ENCODE data around the gene ST7.
A peak's percentile ranks its signal among the peaks of the same experiment; 100 is the strongest.

ST7 gene

DNA sequence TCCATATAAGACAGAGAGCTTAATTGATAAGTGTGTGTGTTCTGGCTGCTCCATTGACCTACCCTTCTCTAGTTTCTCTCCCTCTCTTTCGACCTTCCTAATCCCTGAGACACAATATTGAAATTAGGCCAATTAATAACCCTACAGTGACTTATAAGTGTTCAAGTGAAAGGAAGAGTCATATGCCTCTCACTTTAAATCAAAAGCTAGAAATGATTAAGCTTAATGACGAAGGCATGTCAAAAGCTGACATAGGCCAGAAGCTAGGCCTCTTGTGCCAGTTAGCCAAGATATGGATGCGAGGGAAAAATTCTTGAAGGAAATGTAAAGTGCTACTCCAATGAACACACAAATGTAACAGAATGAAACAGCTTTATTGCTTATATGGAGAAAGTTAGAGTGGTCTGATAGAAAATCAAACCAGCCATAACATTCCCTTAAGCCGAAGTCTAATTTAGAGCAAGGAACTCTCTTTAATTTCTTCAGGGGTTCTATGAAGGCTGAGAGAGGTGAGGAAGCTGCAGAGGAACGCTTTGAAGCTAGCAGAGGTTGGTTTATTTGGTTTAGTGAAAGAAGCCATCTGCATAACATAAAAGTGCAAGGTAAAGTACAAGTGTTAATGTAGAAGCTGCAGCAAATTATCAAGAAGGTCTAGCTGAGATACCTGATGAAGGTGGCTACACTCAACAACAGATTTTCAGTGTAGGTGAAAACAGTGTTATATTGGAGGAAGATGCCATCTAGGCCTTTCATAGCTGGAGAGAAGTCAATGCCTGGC is 53.8 kb downstream of the ST7 start:
- peak; percentile 74 for FAIRE-seq
- DNase-seq (ENCODE audit: insufficient read length, low spot score): no peak

DNA sequence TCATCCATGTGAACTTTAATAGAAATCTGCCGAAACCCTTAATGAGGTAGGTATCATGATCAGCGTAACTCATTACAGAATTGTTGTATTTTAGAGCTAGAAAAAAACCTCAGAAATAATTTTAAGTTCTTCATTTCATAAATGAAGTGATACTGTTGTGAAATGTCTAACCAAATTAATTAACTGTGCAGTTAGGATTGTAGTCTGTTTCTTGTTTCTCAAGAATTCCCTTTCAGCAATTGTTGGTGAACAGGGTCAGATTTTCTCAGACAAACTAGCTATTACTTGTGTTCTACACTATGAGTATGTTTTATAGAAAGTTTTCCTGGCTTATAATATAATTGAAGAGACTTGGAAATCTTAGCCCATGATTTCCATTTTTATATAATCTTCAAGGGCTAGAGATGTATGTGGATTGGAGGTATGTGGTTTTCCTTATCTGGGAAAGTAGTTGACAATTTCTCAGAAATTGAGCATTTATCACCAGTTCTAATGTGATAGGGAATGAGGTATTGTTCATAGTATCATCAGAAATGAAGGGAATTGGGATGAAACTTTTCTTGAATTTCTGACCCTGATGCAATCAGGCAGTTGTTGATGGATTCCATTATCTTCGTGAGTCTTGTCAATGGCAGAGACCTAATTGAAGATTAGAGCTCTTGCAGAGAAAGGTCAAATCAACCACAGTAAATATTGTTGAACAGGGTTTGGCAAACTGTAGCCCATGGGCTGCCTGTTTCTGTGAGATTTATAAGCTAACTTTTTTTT is 55.0 kb downstream of the ST7 start:
- no peak for FAIRE-seq

DNA sequence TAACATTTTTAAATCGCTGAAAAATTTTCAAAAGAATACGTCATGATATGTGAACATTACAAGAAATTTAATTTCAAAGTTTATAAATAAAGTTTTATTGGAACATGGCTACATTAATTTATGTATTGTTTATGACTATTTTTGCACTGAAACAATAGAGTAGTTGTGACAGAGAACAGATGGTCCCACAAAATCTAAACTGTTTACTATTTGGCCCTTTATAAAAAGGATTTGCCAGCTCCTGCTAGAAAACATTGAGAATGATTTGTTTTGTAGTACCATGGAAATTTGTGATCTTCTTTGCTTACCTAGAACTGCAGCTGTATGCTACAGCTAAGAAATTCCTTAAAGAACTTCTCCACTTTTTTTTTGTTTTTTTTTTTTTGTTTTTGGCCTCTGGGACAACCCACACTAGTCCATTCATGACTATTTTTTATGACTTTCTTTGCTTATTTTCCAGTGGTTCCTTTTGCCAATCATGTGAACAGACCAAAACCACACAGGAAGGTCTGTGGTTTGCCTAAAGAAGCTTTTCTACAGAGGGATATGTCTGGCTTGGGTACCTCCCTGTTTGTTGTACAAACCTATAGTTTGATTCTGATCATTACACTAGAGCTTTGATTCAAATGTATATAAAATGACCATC is 55.7 kb downstream of the ST7 start:
- DNase-seq (ENCODE audit: insufficient read length, low spot score) (no peak), FAIRE-seq (peak; percentile 23)

More for the DNA sequence above, 55.0 kb downstream of the ST7 start:
- DNase-seq (ENCODE audit: insufficient read length, low spot score): no peak

DNA sequence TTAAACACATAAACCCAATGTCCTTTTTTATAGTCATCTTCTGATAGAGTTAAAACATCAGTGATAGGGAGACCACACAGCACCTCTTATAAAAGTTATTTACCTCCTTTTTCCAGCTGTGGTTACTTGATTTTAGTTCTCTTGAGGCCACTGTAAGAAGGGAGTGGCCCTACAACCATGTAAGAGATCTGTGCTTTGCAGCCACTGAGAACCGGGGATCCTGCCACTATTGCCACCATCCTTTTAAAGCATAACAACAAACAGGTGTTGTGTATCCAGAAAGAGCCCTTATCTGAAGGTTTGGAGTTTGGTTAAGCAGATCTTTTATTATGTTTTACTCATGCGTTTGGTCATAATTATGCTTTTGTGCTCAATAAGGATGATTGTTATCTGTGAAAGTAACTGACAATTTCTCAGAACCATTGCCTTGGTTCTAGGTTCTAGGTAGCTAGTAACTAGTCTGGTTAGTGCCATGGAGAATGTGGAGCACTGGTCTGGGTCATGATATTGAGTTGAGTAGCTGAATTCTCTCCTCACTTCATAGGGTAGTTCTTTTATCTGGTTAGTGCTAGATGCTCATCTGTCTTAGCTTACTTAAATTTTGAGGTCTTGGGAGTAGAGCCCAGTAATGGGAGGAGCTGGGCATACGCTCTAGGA is 56.5 kb downstream of the ST7 start:
- no peak for DNase-seq (ENCODE audit: insufficient read length, low spot score)
- FAIRE-seq: no peak

DNA sequence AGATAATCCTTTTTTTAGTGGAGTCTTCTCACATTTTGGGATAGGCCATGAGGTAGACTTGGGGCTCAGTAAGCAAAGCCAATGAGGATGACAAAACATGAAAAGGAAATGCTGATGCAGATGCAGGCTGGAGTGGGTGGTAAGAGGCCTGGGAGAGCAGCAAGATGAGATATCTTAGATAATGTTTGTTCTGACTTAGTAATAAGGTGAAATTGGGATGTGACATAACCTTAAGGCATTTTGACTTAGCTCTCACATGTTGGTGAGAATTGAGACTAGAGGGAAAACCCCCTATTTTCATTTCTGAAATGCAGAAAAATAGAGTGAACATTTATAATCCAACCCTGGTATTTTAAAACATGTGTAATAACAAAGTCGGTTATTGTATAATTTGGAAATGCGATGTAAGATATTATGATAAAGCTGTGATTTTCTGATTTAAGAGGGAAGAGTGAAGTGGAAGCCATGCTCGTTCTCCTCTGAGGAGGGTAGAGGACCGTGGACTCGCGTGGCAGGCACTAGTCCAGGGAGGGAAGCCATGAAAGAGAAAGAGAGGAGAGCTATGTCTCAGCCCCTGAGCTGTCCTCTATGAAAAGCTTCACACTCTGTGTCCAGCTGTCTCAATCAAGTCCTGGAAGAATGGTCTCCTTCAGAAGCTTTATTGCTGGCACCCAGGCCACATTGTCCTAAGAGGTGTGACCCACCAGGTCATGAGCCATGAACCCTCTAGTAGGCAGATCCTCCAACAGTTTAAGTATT is 57.3 kb downstream of the ST7 start:
- DNase-seq (ENCODE audit: insufficient read length, low spot score): no peak
- peak; percentile 75 for FAIRE-seq

DNA sequence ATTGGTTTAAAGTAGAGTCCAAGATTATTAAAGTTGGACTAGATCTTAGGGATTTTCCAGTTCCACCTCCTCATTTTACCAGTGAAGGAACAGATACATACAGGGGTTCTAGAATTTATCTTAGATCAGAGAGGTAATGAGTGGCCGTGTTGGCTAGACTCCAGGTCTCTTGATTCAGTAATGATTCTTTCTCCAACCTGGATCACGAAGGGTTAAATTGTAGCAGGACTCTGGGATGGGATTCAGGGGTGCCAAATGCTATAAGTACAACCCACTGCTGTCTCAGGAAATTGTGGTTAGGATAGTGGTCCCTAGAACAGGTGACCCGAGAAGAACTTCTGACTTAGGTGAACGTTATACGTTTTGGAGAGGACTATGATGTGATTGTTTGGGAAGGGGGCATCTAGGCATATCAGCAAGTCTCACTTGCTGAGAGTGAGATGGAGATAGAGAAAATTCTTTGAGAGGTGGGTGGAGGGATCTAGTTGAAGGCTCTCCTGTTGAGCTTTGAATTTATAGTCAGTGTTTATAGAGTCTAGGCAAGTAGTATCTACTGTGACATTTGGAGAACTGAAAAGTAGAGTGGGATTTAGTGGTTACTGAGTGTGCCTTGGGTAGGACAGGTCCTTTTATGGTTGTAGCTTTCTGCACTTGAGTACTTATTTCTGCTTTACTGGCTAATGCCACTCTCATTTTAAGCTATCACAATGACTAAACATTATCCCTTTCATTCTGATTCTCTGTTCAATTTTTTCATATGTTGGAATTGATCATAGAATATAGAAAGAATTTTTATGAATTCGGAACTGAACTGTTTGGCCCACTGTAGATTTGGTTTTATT is 58.3 kb downstream of the ST7 start:
- DNase-seq (ENCODE audit: insufficient read length, low spot score): no peak
- peak; percentile 88 for FAIRE-seq

DNA sequence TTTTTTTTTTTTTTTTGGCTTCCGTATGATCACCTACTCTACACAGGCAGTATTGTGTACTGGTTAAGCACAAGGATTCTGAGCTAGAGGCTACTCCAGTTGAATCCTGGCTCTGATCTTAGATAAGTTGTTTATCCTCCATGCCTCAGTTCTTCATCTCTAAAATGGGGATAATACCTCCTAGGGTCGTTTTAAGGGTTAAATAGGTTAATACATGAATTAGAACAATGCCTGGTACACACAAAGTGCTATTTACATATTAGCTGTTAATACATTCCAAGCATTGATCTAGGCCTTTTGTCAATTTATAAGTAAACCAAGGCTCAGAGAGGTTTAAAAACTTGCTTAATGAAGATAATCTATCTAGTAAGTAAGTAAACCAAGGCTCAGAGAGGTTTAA is 59.0 kb downstream of the ST7 start:
- no peak for FAIRE-seq

DNA sequence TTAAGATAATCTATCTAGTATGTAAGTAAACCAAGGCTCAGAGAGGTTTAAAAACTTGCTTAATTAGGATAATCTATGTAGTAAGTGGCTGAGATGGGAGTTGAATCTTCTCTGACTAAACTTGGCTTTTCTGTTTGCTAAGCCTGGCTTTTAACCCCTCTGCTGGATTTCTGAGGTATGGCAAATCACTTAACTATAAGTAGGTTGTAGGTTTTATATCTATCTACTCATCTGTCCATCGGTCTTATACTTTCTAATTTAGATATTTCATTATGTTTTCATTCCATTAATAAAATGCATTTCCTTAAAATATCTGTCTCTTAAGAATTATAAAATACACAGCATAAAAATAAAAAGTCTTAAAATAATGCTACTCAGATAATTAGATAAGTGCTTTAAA is 59.4 kb downstream of the ST7 start:
- FAIRE-seq: peak; percentile 65

More for the DNA sequence above, 59.0 kb downstream of the ST7 start:
- DNase-seq (ENCODE audit: insufficient read length, low spot score): no peak

DNA sequence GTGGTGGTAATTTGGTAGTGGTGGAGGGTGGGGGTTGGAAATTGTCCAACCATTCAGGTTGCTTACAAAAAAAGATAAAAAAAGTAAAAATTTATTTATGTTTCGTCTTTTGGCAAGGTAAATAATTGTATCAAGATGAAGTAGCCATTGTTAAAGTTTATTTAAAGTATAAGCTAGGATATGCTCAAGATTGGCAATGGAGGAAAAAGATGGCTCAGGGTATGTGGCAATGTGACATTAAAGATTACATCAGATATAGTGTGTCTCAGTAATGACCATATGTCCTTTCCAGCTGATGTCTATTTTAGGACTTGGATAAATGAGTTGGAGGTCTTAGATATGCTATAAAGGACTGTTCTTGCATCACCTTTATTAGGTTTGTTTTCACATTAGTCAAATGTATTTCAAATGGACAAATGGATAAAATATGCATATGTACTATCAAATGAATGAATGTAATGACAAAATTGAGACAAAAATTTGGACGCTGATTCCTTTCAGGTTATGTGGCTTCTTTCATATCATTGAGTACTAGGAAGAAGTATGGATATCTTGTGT is 60.9 kb downstream of the ST7 start:
- DNase-seq (ENCODE audit: insufficient read length, low spot score) (no peak), FAIRE-seq (no peak)

More for the DNA sequence above, 59.4 kb downstream of the ST7 start:
- DNase-seq (ENCODE audit: insufficient read length, low spot score): no peak

DNA sequence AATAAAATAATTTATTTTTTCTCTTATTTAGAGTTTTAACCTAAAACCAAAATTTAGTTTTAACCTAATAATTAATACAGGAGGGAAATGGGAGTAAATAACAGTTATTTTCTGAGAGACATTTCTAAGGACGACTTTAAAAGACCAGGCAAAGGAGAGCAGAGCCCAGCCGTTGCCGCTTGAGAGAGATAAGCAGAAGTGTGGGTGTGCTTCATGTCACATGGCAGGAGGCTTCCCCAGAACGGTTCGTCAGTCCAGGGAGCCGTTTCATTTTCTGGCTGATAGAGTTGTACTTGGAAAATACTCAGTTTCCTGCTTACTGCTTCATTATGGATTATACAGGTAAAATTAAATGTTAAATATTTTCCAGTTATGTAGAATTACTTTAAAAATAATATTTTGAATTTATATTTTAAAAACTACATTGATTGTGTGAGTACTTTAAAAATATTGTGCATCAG is 61.4 kb downstream of the ST7 start:
- DNase-seq (ENCODE audit: insufficient read length, low spot score) (no peak), FAIRE-seq (peak; percentile 96)

DNA sequence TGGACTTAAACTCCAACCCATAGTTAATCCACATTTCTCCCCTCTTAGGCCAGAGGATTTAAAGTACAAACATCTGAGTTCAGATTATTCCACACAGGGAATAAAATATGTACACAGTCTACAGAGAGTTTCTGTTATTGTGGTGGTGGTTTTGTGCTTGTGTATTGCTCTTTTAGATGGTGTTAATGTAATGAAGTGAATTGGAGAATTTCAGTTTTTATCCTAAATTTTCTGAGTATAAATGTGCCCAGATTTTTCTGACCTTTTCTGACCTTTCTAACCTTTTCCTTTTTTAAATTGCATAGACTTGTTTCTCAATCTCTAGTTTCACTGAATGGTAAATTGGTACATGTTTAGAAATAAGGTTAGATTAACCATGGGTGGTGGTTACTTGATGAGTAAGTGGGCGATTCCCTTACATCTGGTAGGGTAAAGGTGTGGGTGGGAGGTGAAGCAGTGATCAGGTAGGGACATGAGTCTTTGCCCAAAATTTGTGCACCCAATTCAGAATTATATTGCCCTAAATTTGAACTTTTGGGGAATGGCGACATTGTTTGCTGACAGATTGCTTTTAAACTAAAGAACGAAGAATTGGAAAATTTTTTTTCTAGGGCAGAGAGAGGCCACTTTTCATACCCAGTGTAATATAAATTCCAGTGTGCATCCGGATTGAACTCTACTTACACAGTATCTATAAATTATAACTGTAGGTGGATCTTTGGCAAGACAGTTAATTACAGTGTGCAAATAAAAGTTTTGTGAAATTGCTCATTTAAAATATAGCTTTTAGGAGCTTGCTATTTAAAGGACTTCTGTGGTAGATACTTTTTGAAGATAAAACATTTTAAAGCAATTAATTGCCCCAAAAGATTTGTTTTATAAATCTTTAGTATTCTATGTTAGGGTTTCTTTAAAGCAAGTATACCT is 62.2 kb downstream of the ST7 start:
- FAIRE-seq: peak; percentile 83
- no peak for DNase-seq (ENCODE audit: insufficient read length, low spot score)

DNA sequence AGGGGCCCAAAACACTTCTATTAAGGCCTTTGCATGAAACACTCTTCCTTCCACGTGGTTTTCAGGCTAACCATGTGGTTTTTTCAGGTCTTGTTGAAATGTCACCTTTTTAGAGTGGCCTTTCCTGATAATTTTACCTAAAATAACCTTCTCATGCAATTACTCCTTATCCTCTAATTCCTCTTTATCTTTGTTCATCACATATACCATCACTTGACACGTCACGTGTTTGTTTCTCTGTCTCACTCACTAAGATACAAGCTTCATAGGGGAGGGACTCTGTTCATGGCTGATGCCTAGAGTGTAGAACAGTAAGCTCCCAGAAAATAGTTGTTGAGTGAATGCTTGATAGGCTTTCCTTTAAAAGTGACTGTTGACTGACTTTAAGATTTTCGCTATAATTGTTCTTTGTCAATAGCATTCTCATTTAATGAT is 63.7 kb downstream of the ST7 start:
- DNase-seq (ENCODE audit: insufficient read length, low spot score) (no peak), FAIRE-seq (peak; percentile 73)

DNA sequence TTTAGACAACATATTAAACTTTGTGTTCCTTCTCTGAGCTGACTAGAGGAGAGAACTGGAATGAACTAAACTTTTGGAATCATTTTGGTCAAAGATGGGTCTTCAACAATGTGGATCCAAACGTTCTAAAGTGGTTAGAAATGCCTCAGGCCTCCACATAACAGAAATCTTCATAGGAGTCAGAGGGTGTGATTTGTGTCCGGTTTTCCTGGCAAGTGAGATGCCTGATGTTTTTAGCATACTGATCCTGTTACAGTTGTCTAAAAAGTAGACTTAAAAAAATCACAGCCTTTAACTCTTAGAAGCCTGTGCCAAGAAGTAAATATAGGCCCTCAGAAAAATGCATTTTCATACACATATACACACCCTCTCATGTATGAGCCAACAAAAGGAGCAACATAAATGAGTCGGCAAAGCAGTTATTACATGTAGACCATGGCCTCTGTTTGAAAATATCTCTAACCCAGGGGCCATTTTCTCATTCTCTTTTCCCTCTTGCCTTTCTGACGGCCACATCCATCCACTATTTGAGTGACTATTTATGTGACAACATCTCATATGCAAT is 64.5 kb downstream of the ST7 start:
- no peak for DNase-seq (ENCODE audit: insufficient read length, low spot score)

DNA sequence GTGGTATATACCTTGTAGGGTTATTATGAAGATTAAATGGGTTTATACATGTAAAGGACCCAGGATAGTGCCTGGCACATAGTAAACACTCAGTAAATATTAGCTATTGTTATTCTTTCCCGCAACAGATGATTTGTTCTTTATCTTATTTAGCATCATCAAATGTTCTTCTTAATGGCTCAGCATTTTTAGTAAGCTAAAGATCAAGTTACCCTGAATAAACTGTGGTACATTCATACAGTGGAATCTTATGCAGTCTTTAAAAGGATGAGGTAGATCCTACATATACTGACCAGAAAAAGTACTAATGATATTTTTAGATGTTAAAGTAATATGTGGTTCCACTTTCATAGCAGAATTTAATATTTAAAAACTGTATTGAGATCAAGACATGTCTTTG is 65.4 kb downstream of the ST7 start:
- no peak for DNase-seq (ENCODE audit: insufficient read length, low spot score)
- no peak for FAIRE-seq

More for the DNA sequence above, 64.5 kb downstream of the ST7 start:
- peak; percentile 70 for FAIRE-seq

DNA sequence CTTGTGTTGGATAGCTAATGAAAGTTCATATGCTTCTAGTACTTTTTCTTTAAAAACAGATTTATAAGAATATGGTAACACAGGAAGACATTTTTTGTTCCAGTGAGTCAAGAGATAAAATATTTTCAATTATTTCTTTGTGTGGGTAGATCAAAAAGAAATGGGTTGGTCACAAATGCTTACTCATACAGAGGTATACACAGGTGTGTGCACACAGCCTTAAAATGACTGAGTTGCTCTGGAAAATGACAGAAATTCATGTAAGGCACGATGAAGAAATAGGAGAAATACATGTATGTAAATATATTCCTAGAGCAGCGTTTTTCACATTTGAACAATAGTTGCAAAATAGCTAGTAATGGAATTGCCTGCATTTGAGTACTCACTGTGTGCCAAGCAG is 66.0 kb downstream of the ST7 start:
- FAIRE-seq (peak; percentile 52), DNase-seq (ENCODE audit: insufficient read length, low spot score) (no peak)

DNA sequence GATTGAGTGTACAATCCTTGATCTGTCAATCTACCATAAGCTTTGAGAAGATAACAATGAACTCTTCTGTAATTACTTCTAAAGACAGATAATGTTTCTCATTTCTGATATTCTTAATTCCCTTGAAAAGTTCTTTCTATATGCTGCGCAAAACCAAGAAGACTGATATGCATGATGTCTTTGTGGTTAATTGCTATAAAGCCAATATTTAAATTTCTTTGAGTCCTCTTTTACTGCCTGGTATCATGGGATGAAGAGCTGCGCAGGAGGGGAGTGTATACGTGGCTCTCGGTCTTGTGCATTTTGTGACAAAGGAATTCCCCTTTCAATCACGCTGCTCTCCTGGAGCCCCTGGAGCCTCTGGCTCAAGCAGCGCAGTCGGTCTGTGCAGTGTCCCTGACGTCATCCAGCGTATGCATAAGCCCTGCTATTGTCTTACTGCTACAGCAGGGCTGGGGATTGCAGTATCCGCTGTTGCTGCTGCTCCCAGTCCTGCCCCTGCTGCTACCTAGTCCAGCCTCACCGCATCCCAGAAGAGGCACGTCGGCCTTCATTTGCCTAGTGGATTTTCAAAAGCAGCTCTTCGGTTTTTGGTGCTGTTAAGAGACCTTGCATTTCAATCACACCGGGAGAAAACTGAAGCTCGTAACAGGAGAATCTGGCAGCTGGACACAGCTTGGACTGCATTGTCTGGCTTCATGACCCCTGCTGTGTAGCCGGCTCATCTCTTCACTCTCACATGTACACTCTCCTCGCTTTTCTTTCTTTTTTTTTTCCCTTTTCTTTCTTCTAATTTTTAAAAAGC is 66.7 kb downstream of the ST7 start:
- DNase-seq (ENCODE audit: insufficient read length, low spot score) (no peak), FAIRE-seq (no peak)

DNA sequence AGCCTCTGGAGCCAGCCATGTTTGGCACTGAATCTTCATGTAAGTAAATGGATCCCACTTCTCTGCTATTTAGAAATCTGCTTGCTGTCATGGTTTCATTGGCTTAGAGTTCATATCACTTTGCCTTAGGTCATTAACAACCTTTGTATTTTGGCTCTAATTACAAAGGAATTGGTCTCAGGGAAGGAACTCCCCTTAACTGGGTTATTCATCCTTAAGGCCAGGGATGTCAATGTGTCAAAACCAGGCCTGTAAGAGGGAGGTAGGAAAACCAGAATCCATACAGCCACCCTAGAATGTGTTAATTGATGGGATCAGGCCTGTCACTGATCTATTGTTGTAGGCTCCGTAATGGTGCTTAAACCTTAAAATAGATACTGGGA is 67.3 kb downstream of the ST7 start:
- FAIRE-seq (no peak), DNase-seq (ENCODE audit: insufficient read length, low spot score) (no peak)

Measured in GM19239 (cell line).